Keratinocyte (primary cell): ENCODE measurements around the gene OR2S2.

Experiments used
- EZH2 ChIP-seq: IDR thresholded peaks from one replicate; pipeline ENCODE4 v1.6.1; 2012; ENCODE audit warnings: inconsistent platforms, mild to moderate bottlenecking, low read length, moderate library complexity
- TF ChIP-seq, protein P1 (sequence below), 3 experiments: IDR thresholded peaks in 1 of 3; conservative IDR thresholded peaks in 1 of 3; optimal IDR thresholded peaks in 1 of 3; 2 replicates in 2 of 3; 3 replicates in 1 of 3; pipeline versions ENCODE3 to v1.5.1; 2011; ENCODE audit warnings: low read length in 3 of 3, mild to moderate bottlenecking in 3 of 3, moderate library complexity in 2 of 3, control low read depth in 1 of 3, inconsistent platforms in 1 of 3; ENCODE audit not compliant: insufficient read depth in 2 of 3; ENCODE audit errors: extremely low read depth in 1 of 3

DNA sequence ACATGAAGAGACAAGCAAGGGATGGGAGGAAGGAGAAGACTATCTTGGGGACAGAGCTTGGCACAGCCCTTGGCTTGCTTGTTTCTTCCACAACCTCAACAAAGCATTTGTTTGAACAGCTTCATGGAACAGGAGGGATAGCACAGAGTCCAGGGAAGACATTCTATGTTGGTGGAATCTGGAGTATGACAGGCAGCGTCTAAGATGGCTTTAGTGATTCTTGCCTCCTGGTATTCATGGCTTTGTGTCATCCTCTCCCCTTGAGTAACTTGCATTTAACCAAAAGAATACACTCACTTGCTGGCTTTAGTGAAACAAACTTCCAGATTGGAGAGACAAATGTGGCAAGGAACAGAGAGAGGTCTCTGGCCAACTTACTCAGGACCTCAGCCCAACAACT is 47.9 kb upstream of the OR2S2 start:
- TF ChIP-seq, protein P1, sequence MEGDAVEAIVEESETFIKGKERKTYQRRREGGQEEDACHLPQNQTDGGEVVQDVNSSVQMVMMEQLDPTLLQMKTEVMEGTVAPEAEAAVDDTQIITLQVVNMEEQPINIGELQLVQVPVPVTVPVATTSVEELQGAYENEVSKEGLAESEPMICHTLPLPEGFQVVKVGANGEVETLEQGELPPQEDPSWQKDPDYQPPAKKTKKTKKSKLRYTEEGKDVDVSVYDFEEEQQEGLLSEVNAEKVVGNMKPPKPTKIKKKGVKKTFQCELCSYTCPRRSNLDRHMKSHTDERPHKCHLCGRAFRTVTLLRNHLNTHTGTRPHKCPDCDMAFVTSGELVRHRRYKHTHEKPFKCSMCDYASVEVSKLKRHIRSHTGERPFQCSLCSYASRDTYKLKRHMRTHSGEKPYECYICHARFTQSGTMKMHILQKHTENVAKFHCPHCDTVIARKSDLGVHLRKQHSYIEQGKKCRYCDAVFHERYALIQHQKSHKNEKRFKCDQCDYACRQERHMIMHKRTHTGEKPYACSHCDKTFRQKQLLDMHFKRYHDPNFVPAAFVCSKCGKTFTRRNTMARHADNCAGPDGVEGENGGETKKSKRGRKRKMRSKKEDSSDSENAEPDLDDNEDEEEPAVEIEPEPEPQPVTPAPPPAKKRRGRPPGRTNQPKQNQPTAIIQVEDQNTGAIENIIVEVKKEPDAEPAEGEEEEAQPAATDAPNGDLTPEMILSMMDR (optimal IDR thresholded peaks at IDR 0.05 in 1 of 3, IDR thresholded peaks at IDR 0.05 in 1 of 3, conservative IDR thresholded peaks at IDR 0.05 in 1 of 3; ENCODE audit: extremely low read depth in 1 of 3, insufficient read depth in 2 of 3, low read length in 3 of 3), result no peak
- TF ChIP-seq EZH2, result no peak
